ENCODE results near the gene EFCAB13.

Gene EFCAB13

GRCh38 chr17:47323382-47324223 lies at the start of gene EFCAB13:
TSS of gene EFCAB13 (plus strand) at chr17:47323955. CDS start at chr17:47328354, 4,399 bp downstream.
- Histone ChIP-seq H3K4me1 (ENCODE audit: low read depth, poor library complexity, severe bottlenecking) (no peaks in the 10 kb centered on the region), H3K4me3 (IDR thresholded peaks at IDR 0.05; ENCODE audit: insufficient read depth, low read depth, low read length) (no peak within 1 kb of the TSS), H2AFZ (ENCODE audit: low read depth) (peak within 1 kb of the TSS; percentile 87), H3K4me2 (peak within 1 kb of the TSS; percentile 93), H3K27ac (peak within 1 kb of the TSS; percentile 54), H4K20me1 (ENCODE audit: insufficient read depth) (no peaks in the 10 kb centered on the region), H3K9ac (peak within 1 kb of the TSS; percentile 61), H3K36me3 (ENCODE audit: insufficient read depth) (no peaks in the 10 kb centered on the region), H3K27me3 (ENCODE audit: insufficient read depth, low read depth) (no peaks in the 10 kb centered on the region), H3K79me2 (ENCODE audit: insufficient read depth, low read depth) (no peaks in the 10 kb centered on the region)
- TF ChIP-seq CTCF (conservative IDR thresholded peaks at IDR 0.05; ENCODE audit: low read depth, low read length) = no peak

- no peak overlapping the region for H3K4me2 ChIP-seq
- no peak overlapping the region for H2AFZ ChIP-seq (ENCODE audit: low read depth)
- TF ChIP-seq CTCF (conservative IDR thresholded peaks at IDR 0.05; ENCODE audit: low read depth, low read length) = no peak
- no peak overlapping the region for H3K9ac ChIP-seq
- peaks cover 18% of the 10 kb centered on the region for H3K4me1 ChIP-seq (ENCODE audit: low read depth, poor library complexity, severe bottlenecking)
- no peaks in the 10 kb centered on the region for H3K79me2 ChIP-seq (ENCODE audit: insufficient read depth, low read depth)
- no peaks in the 10 kb centered on the region for H3K36me3 ChIP-seq (ENCODE audit: insufficient read depth)
- H3K27ac ChIP-seq = no peak overlapping the region
- no peak overlapping the region for H3K4me3 ChIP-seq (IDR thresholded peaks at IDR 0.05; ENCODE audit: insufficient read depth, low read depth, low read length)
- no peaks in the 10 kb centered on the region for H4K20me1 ChIP-seq (ENCODE audit: insufficient read depth)
- H3K27me3 ChIP-seq (ENCODE audit: insufficient read depth, low read depth) = no peaks in the 10 kb centered on the region
Observed at GRCh38 chr17:47274319-47275069, 49.3 kb upstream of the EFCAB13 start.

- Histone ChIP-seq H3K4me3 (IDR thresholded peaks at IDR 0.05; ENCODE audit: insufficient read depth, low read depth, low read length) (no peak overlapping the region), H3K4me1 (ENCODE audit: low read depth, poor library complexity, severe bottlenecking) (peaks cover 26% of the 10 kb centered on the region), H3K36me3 (ENCODE audit: insufficient read depth) (no peaks in the 10 kb centered on the region), H2AFZ (ENCODE audit: low read depth) (no peak overlapping the region), H3K4me2 (no peak overlapping the region), H3K9ac (no peak overlapping the region), H3K27me3 (ENCODE audit: insufficient read depth, low read depth) (no peaks in the 10 kb centered on the region), H4K20me1 (ENCODE audit: insufficient read depth) (no peaks in the 10 kb centered on the region), H3K27ac (no peak overlapping the region), H3K79me2 (ENCODE audit: insufficient read depth, low read depth) (no peaks in the 10 kb centered on the region)
- TF ChIP-seq CTCF (conservative IDR thresholded peaks at IDR 0.05; ENCODE audit: low read depth, low read length) = no peak
Observed at GRCh38 chr17:47275245-47275984, 48.3 kb upstream of the EFCAB13 start.

GRCh38 chr17:47276444-47276843 lies 47.3 kb upstream of the EFCAB13 start:
- no peak for TF ChIP-seq CTCF (conservative IDR thresholded peaks at IDR 0.05; ENCODE audit: low read depth, low read length)
- no peak overlapping the region for H3K9ac ChIP-seq
- H3K27ac ChIP-seq = no peak overlapping the region
- no peak overlapping the region for H2AFZ ChIP-seq (ENCODE audit: low read depth)
- H3K79me2 ChIP-seq (ENCODE audit: insufficient read depth, low read depth) = no peaks in the 10 kb centered on the region
- peaks cover 26% of the 10 kb centered on the region for H3K4me1 ChIP-seq (ENCODE audit: low read depth, poor library complexity, severe bottlenecking)
- H3K27me3 ChIP-seq (ENCODE audit: insufficient read depth, low read depth) = no peaks in the 10 kb centered on the region
- H3K4me2 ChIP-seq = no peak overlapping the region
- H3K4me3 ChIP-seq (IDR thresholded peaks at IDR 0.05; ENCODE audit: insufficient read depth, low read depth, low read length) = no peak overlapping the region
- H4K20me1 ChIP-seq (ENCODE audit: insufficient read depth) = no peaks in the 10 kb centered on the region
- H3K36me3 ChIP-seq (ENCODE audit: insufficient read depth) = no peaks in the 10 kb centered on the region

Measured in KMS-11 (cell line).